H1 (cell line): ENCODE measurements around the gene CCL25.

Experiments
- BRCA1 ChIP-seq: IDR thresholded peaks from 2 replicates; pipeline ENCODE4 v1.6.1; 2012; ENCODE audit warnings: low read depth, low read length, improper control_type of control experiment
- CEBPB ChIP-seq: IDR thresholded peaks from 2 replicates; pipeline ENCODE4 v1.6.1; 2012; ENCODE audit warnings: low read depth, low read length
- CREB1 ChIP-seq: IDR thresholded peaks from 2 replicates; pipeline ENCODE4 v1.6.1; 2012; ENCODE audit warnings: inconsistent platforms
- EZH2 ChIP-seq: fragments of 200-600 bp; sonication (generic); IDR thresholded peaks from 2 replicates; pipeline ENCODE4 v1.7.1; 2012; ENCODE audit warnings: low read depth, mild to moderate bottlenecking, moderate library complexity, low read length, inconsistent platforms; ENCODE audit not compliant: severe bottlenecking
- GTF2F1 ChIP-seq: IDR thresholded peaks from 2 replicates; pipeline ENCODE4 v1.6.1; 2012; ENCODE audit warnings: low read depth, low read length, improper control_type of control experiment, borderline replicate concordance
- JUN ChIP-seq: IDR thresholded peaks from 2 replicates; pipeline ENCODE4 v1.6.1; 2011; ENCODE audit warnings: low read depth, mild to moderate bottlenecking, improper control_type of control experiment, low read length
- POLR2A ChIP-seq, 2 experiments: IDR thresholded peaks; 1 replicate in 1 of 2; 2 replicates in 1 of 2; pipeline ENCODE4 v1.6.1; 2011; ENCODE audit warnings: low read depth in 2 of 2, low read length in 2 of 2, mild to moderate bottlenecking in 2 of 2; ENCODE audit errors: control extremely low read depth in 1 of 2
- POLR2AphosphoS5 ChIP-seq: IDR thresholded peaks from 2 replicates; pipeline ENCODE4 v1.6.1; 2011; ENCODE audit warnings: low read depth, low read length
- RBBP5 ChIP-seq: IDR thresholded peaks from 2 replicates; pipeline ENCODE4 v1.7.1; 2012; ENCODE audit warnings: low read depth, mild to moderate bottlenecking, inconsistent platforms, low read length, moderate library complexity, borderline replicate concordance
- SUZ12 ChIP-seq: fragments of 200-600 bp; sonication (generic); IDR thresholded peaks from 2 replicates; pipeline ENCODE4 v1.6.1; 2012; ENCODE audit warnings: mild to moderate bottlenecking, inconsistent platforms, low read length, moderate library complexity, mixed read lengths
- TAF1 ChIP-seq: IDR thresholded peaks from 2 replicates; pipeline ENCODE4 v1.6.1; 2011; ENCODE audit warnings: mild to moderate bottlenecking, low read depth, low read length
- TF ChIP-seq, protein P1 (sequence below), 3 experiments: IDR thresholded peaks; 1 replicate in 2 of 3; 2 replicates in 1 of 3; pipeline versions ENCODE4 v1.5.1 to v1.6.1; 2011; ENCODE audit warnings: low read length in 3 of 3, mild to moderate bottlenecking in 3 of 3, inconsistent platforms in 2 of 3, low read depth in 1 of 3, moderate library complexity in 1 of 3; ENCODE audit not compliant: insufficient read depth in 1 of 3; ENCODE audit errors: control extremely low read depth in 1 of 3
- TF ChIP-seq, protein P2 (sequence below): IDR thresholded peaks from 2 replicates; pipeline ENCODE4 v1.6.1; 2012; ENCODE audit warnings: low read length, inconsistent platforms

DNA sequence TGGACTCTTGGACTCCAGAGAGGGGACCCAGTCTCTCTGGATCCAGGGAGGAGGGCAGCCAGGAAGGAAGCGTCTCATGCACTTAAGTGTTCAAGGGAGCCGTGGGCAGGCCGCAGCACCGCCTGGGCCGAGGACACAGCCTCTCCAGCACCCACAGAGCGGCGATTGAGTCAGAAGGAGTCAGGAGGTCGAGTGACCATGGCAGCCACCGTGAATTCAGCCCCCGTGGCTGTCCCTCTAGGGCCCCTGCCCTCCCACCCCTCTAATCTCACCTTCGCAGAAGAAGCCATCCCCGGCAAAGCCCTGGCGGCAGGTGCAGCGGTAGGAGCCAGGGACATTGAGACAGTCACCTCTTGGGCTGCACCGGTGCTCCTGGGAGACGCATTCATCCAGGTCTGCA is 58.8 kb downstream of the CCL25 start:
- TF ChIP-seq CEBPB: no peak
- TF ChIP-seq, protein P1, sequence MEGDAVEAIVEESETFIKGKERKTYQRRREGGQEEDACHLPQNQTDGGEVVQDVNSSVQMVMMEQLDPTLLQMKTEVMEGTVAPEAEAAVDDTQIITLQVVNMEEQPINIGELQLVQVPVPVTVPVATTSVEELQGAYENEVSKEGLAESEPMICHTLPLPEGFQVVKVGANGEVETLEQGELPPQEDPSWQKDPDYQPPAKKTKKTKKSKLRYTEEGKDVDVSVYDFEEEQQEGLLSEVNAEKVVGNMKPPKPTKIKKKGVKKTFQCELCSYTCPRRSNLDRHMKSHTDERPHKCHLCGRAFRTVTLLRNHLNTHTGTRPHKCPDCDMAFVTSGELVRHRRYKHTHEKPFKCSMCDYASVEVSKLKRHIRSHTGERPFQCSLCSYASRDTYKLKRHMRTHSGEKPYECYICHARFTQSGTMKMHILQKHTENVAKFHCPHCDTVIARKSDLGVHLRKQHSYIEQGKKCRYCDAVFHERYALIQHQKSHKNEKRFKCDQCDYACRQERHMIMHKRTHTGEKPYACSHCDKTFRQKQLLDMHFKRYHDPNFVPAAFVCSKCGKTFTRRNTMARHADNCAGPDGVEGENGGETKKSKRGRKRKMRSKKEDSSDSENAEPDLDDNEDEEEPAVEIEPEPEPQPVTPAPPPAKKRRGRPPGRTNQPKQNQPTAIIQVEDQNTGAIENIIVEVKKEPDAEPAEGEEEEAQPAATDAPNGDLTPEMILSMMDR (IDR thresholded peaks at IDR 0.05; ENCODE audit: control extremely low read depth in 1 of 3, insufficient read depth in 1 of 3, low read depth in 1 of 3, low read length in 3 of 3): no peak
- TF ChIP-seq EZH2: no peak
- no peak for TF ChIP-seq SUZ12
- TF ChIP-seq GTF2F1: no peak
- TF ChIP-seq RBBP5: no peak
- no peak for TF ChIP-seq TAF1
- TF ChIP-seq JUN: no peak
- no peak for TF ChIP-seq POLR2AphosphoS5
- TF ChIP-seq, protein P2, sequence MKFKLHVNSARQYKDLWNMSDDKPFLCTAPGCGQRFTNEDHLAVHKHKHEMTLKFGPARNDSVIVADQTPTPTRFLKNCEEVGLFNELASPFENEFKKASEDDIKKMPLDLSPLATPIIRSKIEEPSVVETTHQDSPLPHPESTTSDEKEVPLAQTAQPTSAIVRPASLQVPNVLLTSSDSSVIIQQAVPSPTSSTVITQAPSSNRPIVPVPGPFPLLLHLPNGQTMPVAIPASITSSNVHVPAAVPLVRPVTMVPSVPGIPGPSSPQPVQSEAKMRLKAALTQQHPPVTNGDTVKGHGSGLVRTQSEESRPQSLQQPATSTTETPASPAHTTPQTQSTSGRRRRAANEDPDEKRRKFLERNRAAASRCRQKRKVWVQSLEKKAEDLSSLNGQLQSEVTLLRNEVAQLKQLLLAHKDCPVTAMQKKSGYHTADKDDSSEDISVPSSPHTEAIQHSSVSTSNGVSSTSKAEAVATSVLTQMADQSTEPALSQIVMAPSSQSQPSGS: no peak
- no peak for TF ChIP-seq BRCA1
- no peak for TF ChIP-seq POLR2A (IDR thresholded peaks at IDR 0.05; ENCODE audit: control extremely low read depth in 1 of 2, low read depth in 2 of 2, low read length in 2 of 2)
- no peak for TF ChIP-seq CREB1
